Posterior vena cava (tissue), 2 donors: Measurements from ENCODE around the gene RBFOX1. TPM values are rescaled to one million over a fixed set of nuclear protein-coding genes. Genes with fewer than 3 reads are reported as not detected.

Source experiments
- DNase-seq: peaks from one replicate; pipeline ENCODE4 v3.0.0-alpha.2; 2020; ENCODE audit warnings: low spot score
- intact Hi-C, 2 donors: fragments of 100-400 bp; cut with DNase I; formaldehyde crosslinking; loops; one replicate each; pipeline versions ENCODE4 v1.14.1 to v1.14.2; 2022 to 2023
- total RNA-seq, 2 donors: library from RNA; stranded (reverse); fragmentation: NEBNext Ultra II Directional; extraction: Animal tissue kit (Norgen Biotek cat#: 25700); gene quantifications; one replicate each; pipeline ENCODE4 v1.2.1, GENCODE V29; 2021
- donor health status: DM: yes; HTN: yes; CAD: no.
- donor health status: DM: yes; HTN: yes; CAD: no.

RBFOX1 gene
- total RNA-seq, 2 donors from 2014 or later, result not detected

DNA sequence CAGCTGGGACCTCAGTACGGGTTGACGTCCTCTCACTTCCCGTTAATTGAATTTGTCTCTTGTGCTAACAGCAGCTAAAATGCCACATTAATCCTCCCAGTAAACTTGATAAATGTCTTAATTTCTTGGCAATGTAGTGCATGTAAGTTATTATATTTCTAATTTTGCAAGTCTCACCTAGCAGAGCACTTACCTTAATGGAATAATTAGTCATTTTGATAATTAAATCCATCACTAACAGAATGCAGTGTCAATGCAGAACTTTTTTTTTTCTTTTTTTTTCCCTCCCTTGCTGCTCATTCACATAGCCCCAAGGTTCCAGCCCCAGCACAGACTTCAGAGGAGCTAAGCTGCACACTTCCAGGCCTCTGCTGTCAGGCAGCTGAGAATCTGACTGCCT lies 376.5 kb downstream of the RBFOX1 start:
- DNase-seq, result no peak
- intact Hi-C loops, result no loop called here

DNA sequence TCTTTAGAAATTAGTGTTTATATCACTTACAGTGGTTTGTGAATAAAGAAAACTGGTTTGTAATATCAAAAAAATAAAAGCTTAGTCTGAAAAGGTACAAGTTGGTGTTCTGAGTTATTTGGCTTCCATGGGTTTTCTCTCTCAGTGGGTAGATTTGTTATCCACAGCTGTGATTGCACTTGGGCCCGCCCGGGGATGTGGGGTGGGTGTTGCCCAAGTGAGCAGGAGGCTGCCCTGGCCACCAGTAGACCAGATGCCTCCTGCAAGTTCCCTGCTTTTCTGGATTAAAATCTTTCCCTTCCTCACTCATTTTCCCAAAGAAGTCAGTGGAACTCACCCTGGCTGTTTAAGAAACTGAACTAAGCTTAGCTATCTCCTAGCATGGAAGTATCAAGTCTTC lies 380.6 kb downstream of the RBFOX1 start:
- no peak for DNase-seq
- intact Hi-C loops, result no loop called here

DNA sequence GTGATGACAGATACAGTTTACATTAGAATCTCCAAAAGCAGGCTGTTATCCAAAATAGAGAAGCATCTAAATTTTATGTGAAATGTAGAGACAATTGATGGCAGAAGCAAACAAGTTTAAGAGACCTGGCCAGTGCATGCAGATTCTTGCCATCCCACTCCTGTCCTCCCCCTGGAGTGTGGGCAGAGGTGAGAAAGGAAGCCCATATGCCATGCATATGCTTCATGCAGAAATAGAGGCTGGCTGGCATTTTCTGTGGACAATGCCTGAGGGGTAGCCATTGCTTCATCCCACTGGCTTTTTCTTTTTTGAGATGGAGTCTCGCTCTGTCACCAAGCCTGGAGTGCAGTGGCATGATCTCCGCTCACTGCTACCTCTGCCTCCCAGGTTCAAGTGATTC lies 382.1 kb downstream of the RBFOX1 start:
- DNase-seq, result no peak
- intact Hi-C loops, result no loop called here

DNA sequence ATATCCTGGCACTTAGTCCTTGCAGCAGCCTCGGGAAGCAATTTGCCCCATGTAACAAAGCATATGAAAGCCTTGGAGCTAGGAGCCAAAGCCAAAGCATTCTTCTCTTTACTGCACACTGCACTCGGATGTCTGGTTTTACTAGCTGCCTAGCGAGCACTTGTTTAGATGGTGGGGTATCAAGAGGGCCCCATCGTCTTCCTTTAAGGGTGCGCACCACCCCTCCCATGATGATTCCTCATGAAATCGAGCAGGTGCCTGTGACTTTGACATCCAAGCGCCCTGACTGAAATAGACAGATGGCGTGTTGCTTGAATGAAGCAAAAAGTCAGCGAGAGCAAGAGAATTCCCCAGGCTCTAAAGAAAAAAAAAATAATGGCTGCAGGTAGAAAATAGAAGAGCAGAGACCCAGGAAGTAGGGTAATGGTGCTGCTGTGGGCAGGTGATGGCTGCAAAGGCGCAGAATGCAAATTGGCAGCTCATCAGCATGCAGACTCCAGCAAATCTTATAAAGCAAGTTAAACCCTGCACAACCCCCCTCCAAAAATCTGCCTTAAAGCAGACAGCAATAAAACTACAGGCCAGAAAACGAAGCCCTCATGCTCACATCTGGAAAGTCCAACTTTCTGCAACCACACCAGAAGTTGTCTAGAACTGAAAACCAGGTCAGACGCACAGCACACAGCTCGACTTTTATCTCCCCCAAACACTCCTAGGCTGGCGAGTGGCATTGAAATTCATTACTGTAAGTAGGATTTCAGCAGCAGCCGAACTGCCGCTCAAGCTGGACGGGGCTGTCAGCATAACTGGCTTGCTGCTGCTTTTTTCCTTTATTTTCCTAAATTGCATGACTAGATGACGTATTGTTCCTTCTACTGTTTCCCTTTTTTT lies 384.3 kb downstream of the RBFOX1 start:
- DNase-seq, result no peak
- intact Hi-C loops, result no loop called here

DNA sequence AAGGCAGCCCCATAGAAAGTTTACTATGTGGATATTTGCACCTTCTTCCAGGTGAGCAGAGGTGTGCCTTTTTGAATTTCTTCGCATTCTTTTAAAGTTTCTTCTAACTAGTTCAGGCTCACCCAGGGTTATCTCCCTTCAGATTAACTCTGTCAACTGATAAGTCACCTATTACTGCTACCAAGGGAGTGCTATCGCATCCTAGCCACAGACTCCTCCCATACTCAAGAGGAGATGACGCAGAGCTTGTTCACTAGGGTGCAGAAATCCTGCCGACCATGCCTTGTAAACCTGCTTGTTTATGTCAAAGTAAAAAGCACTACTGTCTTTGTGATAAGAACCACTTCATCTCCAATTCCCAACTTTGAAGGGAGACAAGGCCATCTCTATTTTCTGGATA lies 390.1 kb downstream of the RBFOX1 start:
- no peak for DNase-seq
- intact Hi-C loops, result no loop called here

DNA sequence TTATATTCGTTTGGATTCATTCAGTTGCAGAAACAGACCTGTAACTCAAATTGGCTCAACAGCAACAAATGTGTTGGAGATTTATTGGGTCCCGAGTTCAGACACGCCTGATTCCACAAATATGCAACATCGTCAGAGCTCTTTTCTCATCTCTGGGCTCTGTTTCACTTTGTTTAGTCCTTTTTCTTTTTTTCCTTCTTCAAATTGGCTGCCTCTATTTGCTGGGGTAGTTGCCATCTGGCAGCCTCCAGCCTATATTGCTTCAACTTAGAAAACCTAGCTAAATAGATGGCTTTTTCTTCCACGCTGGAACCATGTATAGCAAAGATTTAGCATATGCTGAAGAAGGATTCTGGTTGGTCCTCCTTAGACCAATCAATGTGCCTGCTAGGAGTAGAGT lies 398.5 kb downstream of the RBFOX1 start:
- no peak for DNase-seq
- intact Hi-C loops, result no loop called here

DNA sequence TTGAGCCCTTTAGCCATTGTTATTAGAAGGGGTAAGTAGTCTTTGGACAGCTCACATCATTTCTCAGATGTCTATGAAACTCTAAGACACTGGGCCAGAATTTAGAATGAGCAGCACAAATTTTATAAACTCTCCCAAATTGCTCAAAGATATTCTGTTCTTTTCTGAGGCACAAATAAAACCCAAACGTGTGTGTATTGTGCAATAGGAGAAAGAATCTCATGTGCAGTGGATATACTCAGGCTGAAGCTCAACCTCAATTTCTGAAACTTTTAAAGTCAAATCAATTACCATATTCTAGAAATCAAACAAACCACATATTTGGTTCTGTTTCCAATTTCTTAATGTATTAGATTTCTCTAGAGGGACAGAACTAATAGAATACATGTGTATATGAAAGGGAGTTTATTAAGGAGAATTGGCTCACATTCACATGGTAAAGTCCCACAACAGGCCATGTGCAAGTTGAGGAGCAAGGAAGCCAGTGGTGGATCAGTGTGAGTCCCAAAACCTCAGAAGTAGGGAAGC lies 403.6 kb downstream of the RBFOX1 start:
- intact Hi-C loops, result no loop called here
- no peak for DNase-seq

DNA sequence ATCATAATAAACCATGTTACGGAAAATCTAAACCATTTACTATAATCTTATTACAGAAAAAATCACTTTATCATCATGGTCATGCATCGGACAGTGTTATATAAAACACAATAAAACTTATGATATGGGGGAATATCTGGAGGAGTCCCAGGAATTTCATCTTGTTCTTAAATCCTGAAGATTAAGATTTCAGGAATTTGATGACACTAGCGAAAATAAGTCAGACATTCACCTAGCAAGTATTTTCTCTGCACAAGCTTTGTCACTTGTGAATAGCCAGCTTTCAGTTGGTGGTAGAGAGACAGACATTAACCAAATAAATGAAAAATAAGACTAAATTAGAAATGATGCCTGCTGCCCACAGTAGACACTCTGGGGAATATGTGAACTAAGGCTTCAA lies 410.0 kb downstream of the RBFOX1 start:
- intact Hi-C loops, result no loop called here
- no peak for DNase-seq

DNA sequence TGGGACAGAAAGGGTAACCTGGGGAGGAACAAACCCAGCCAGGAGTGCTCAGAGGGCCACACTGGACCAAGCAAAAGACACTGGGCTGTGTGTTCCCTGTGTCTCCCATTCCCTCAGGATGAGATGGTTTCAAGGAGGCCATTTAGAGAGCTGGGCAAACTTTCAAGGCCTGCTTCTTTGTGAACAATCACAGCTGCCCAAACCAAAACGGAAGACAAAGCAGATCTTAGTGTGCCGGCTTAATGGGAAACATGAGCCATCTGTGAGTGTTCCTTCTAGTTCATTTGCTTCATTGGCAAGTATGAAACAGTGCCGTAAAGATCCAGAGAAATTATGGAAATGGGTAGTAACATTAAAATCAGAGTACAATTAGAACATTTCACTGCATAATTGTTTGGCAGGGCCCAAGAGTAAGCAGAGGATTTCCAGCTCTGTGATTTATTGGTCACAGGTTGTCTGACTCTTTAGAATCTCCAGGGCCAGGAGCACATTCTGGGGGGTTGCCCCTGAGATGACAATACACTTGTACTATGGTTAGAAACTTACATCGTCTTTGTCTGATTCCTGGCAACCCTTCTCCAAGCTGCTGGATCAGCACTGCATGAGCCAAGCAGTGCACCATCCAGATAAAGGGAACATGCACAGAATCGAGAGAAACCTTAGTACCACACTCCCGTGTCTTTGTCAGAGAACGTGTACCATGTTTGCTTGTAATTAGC lies 412.1 kb downstream of the RBFOX1 start:
- DNase-seq, result no peak
- intact Hi-C loops, result no loop called here

DNA sequence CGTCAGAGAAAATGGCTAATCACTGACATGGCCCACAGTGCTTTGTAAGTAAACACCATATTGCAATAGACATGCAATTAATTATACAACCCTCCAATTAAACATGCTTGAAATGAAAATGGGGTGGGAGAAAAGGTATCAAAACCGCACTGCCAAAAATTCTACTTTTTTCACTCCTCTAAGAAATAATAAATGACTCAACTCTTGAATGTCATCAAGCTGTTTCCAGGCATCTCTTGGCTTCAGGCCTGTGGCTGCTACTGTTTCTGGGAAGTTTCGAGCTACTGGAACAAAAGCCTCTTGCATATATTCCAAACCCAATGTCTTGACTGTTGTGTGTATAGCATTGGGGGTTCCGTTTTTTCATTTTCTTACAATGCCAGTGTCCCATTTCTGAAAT lies 412.6 kb downstream of the RBFOX1 start:
- no peak for DNase-seq
- intact Hi-C loops, result no loop called here

DNA sequence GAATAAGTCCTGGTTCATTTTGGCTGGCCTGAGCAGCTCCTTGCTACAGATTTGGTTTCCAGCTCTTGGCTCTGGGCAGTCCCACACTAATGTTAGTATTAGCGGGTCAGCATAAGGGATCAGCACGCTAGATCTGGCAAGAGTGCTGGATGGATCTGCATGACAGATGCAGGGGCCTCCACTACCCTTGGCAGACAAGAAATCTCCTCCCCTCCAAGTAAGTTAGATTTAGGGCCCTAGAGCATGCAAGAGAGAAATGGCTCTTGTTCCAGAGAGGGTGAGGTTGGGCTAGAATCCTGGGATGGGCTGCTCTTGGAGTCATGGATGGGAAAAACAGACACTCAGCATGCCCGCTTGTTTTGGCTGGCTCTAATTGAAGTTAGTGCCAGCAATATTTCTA lies 414.3 kb downstream of the RBFOX1 start:
- intact Hi-C loops, result no loop called here
- no peak for DNase-seq

DNA sequence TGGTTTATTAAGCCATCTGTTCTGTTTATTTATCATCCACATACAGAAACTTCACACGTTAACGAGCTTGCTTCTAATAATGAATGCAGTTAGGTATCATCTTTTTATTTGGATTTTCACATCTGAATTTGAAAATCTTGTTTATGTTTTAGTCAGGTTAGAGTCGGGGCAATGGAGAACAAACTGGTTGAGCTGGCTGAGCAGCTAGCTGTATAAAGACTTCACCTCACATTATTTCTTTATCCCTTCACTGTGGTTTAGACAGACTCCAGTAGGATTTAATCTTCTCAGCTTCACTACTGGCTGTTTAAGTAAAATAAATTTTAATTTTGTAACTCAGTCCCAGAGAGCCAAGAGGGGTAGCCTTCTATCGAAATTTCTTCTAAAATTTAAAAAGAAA lies 415.9 kb downstream of the RBFOX1 start:
- DNase-seq, result no peak
- intact Hi-C loops, result no loop called here

DNA sequence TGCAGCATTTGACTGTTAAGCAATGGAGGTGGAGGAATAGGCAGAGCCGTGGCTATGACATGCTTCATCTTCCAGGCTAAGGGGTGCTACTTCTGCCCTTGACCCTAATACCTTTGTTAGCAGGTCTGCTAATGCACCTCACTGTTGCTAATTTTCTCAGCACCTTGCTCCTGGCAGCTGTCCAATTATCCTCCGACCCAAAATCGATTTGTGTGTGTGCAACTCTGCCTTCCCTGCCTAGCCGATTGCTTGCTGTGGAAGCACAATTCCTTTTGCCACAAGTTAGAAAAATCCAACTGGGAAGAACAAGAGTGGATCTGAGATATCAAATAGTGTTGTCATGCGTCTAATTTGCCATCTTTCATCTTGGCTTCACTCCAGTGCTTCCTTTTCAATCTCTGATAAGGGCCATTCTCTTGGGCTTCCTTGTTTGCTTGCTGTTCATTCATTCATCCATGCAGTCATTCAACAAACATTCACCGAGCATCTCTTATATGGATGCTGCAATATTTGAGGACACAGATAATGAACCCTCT lies 422.8 kb downstream of the RBFOX1 start:
- intact Hi-C loops, result no loop called here
- DNase-seq, result no peak
